Uterus (tissue), 4 donors: Measurements from ENCODE around the gene AKNA. TPM values are rescaled to one million over a fixed set of nuclear protein-coding genes. Genes with fewer than 3 reads are reported as not detected.

ENCODE experiments used
- DNase-seq, 2 donors: peaks; one replicate each; pipeline ENCODE4 v3.0.0-alpha.2; 2019 to 2020
- H3K27ac ChIP-seq, 2 donors: fragments of 200-600 bp; sonication (generic); 1 replicate in 1 of 2; 2 replicates in 1 of 2; pipeline ENCODE4 v1.5.1; 2016 to 2018
- H3K27me3 ChIP-seq, 2 donors: fragments of 200-600 bp; sonication (generic); one replicate each; pipeline ENCODE4 v1.5.1; 2018 to 2019; ENCODE audit warnings: control low read depth in 1 of 2
- H3K36me3 ChIP-seq, 2 donors: fragments of 200-600 bp; sonication (generic); one replicate each; pipeline ENCODE4 v1.5.1; 2019; ENCODE audit warnings: control low read depth in 1 of 2
- H3K4me1 ChIP-seq, 2 donors: fragments of 200-600 bp; sonication (generic); one replicate each; pipeline ENCODE4 v1.5.1; 2018 to 2019; ENCODE audit warnings: control low read depth in 1 of 2
- H3K4me3 ChIP-seq, 2 donors: fragments of 200-600 bp; sonication (generic); 1 replicate in 1 of 2; 2 replicates in 1 of 2; pipeline ENCODE4 v1.5.1; 2018 to 2019; ENCODE audit warnings: mild to moderate bottlenecking in 1 of 2
- H3K9me3 ChIP-seq, 2 donors: fragments of 200-600 bp; sonication (generic); one replicate each; pipeline ENCODE4 v1.5.1; 2019; ENCODE audit warnings: control low read depth in 1 of 2
- POLR2A ChIP-seq, 2 donors: fragments of 450-650 bp; IDR thresholded peaks; one replicate each; pipeline ENCODE4 v1.6.1; 2016; ENCODE audit warnings: antibody characterized with exemption in 2 of 2, mild to moderate bottlenecking in 1 of 2, moderate library complexity in 1 of 2
- intact Hi-C: fragments of 100-400 bp; cut with DNase I; formaldehyde crosslinking; loops from one replicate; pipeline ENCODE4 v1.15.1; 2023; ENCODE audit warnings: low total_unique reads
- total RNA-seq, 4 donors: library from RNA; depleted of rRNA in 3 of 4; stranded (reverse); fragments of >200 nt in 3 of 4; gene quantifications; one replicate each; pipeline versions ENCODE4 v1.1.0 to v1.2.4, GENCODE V29; 2014 to 2023
- TF ChIP-seq, protein P1 (sequence below), 4 experiments: fragments of 200-600 bp in 2 of 4; fragments of 450-650 bp in 2 of 4; sonication (generic) in 2 of 4; IDR thresholded peaks; one replicate each; pipeline ENCODE4 v1.5.1; 2016 to 2019; ENCODE audit warnings: antibody characterized with exemption in 4 of 4, mild to moderate bottlenecking in 2 of 4, moderate library complexity in 1 of 4
- donor health status: DM: yes; HTN: yes; CAD: no.

The AKNA gene
- total RNA-seq, 4 donors from 2014 or later, result 24.1 to 123 (median 34.3) TPM

DNA sequence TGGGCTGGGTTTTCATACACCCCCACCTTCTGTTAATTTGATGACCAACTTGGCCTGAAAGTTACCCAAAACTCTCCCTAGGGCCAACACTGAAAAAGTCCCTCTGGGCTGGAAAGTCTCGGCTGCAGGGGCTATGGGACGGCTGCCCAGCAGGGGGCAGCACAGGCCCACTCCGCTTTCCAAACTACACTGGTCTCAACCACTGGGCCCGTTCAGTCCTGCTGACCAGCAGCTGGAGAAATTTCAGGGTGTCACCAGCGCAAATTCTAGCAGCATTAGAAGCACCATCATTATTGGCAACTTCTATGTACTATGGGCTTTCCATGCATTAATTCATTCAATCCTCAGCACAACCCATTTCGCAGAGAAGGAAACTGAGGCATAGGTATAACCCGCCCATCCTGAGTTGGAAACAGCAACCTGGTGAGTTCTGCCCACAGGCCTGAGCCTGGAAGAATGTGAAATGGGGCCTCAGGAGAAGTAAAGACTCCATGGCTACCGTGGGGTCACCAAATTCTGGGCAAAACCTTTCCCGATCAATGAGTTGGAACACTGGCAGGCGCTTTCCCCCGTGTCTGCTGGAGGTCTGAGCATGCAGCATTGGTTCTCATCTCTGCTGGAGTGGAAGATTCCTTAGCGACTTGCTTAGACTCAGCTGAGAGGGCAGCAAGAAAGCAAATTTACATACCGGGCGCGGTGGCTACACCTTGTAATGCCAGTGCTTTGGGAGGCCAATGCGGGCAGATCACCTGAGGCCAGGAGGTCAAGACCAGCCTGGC is 48.5 kb downstream of the AKNA start:
- H3K4me3 ChIP-seq, result no peak overlapping the region
- H3K4me1 ChIP-seq, result no peaks in the 10 kb centered on the region
- TF ChIP-seq, protein P1, sequence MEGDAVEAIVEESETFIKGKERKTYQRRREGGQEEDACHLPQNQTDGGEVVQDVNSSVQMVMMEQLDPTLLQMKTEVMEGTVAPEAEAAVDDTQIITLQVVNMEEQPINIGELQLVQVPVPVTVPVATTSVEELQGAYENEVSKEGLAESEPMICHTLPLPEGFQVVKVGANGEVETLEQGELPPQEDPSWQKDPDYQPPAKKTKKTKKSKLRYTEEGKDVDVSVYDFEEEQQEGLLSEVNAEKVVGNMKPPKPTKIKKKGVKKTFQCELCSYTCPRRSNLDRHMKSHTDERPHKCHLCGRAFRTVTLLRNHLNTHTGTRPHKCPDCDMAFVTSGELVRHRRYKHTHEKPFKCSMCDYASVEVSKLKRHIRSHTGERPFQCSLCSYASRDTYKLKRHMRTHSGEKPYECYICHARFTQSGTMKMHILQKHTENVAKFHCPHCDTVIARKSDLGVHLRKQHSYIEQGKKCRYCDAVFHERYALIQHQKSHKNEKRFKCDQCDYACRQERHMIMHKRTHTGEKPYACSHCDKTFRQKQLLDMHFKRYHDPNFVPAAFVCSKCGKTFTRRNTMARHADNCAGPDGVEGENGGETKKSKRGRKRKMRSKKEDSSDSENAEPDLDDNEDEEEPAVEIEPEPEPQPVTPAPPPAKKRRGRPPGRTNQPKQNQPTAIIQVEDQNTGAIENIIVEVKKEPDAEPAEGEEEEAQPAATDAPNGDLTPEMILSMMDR (IDR thresholded peaks at IDR 0.05), result peak; percentile 76 to 86 (median 77)
- no peak for TF ChIP-seq POLR2A (IDR thresholded peaks at IDR 0.05)
- intact Hi-C loops, result no loop called here
- H3K9me3 ChIP-seq, result no peaks in the 10 kb centered on the region
- DNase-seq, result peak; percentile 66 to 72
- H3K27me3 ChIP-seq, result no peaks in the 10 kb centered on the region
- H3K36me3 ChIP-seq, result no peaks in the 10 kb centered on the region
- no peak overlapping the region for H3K27ac ChIP-seq

DNA sequence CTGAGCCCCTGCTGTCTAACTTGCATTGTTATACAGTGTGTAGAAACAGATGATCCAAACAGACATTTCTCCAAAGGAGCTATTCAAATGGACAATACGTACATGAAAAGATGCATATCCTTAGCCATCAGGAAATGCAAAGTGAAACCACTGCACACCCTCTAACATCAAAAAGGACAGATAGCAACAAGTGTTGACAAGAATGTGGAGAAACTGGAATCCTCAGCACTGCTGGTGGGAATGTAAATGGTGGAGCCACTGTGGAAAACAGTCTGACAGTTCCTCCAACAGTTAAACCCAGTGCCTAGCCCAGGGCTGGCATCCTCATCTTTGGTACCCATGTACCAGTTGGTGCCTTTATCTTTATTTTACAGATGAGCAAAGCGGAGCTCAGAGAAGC is 49.6 kb downstream of the AKNA start:
- H3K36me3 ChIP-seq, result no peaks in the 10 kb centered on the region

DNA sequence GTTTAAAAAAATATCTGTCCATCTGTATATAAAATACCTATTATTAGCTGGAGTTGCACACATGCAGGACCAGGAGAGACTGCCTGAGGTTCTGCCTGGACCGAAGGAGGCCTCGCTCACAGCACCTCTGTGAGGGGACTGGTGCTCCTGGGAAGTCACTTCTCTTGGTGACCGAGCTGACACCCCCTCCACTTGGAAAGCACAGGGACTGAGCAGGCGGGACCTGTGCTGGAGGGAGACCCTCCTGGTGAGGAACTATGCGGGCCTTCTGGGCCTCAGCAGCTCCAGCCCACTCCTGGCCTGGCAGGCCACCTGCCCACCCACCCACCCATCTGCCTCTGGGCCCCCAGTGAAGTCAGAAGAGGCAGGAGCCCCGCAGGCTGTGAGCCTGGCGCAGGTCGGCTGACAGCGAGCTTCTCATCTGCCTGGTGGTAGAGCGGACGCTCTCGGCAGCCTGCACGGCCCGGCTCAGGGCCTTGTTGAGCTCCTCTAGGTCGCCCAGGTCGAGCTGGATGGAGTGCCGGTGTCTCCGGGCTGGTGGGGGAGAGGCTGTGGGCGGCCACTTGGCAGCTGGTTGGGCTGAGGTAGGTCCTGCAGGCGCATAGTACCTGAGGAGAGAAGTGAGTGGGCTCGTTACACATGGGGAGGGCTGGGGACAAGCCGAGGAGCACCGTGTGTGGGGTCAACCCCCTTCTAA is 50.9 kb downstream of the AKNA start:
- DNase-seq, result no peak
- Histone ChIP-seq H3K9me3 (no peaks in the 10 kb centered on the region), H3K4me1 (no peaks in the 10 kb centered on the region), H3K27ac (no peak overlapping the region), H3K4me3 (no peak overlapping the region), H3K36me3 (no peaks in the 10 kb centered on the region), H3K27me3 (no peaks in the 10 kb centered on the region)
- intact Hi-C loops, result no loop called here
- TF ChIP-seq POLR2A (IDR thresholded peaks at IDR 0.05), result no peak
- TF ChIP-seq, protein P1 (IDR thresholded peaks at IDR 0.05), result no peak

More for the DNA sequence above, 49.6 kb downstream of the AKNA start:
- Histone ChIP-seq H3K9me3 (no peaks in the 10 kb centered on the region), H3K4me1 (no peaks in the 10 kb centered on the region), H3K27me3 (no peaks in the 10 kb centered on the region), H3K4me3 (no peak overlapping the region), H3K27ac (peak overlapping the region in 1 of 2 donors; percentile 15)
- no peak for DNase-seq
- intact Hi-C loops, result no loop called here
- TF ChIP-seq POLR2A (IDR thresholded peaks at IDR 0.05), result no peak

DNA sequence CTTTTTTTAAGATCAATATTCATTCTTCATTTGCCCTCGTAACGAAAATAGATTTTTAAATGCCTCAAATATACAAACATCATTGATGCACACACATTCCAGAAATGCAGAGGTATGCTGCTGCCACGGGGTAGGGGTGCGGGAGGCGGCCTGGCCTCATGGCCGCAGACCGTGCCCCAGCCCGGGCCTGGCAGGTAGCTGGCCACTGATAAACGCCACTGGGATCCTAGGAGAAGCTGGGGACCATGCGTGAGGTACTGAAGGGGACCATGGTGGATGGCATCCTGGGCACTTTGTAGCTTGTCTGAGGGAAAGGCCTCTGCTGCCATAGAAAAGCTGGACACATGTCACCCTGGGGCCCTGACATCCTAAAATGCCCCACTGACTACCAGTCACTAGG is 51.6 kb downstream of the AKNA start:
- intact Hi-C loops, result no loop called here
- no peak for DNase-seq
- Histone ChIP-seq H3K9me3 (no peaks in the 10 kb centered on the region), H3K27ac (no peak overlapping the region), H3K4me3 (no peak overlapping the region), H3K36me3 (no peaks in the 10 kb centered on the region), H3K27me3 (no peaks in the 10 kb centered on the region), H3K4me1 (no peaks in the 10 kb centered on the region)
- no peak for TF ChIP-seq POLR2A (IDR thresholded peaks at IDR 0.05)
- TF ChIP-seq, protein P1 (IDR thresholded peaks at IDR 0.05), result no peak

DNA sequence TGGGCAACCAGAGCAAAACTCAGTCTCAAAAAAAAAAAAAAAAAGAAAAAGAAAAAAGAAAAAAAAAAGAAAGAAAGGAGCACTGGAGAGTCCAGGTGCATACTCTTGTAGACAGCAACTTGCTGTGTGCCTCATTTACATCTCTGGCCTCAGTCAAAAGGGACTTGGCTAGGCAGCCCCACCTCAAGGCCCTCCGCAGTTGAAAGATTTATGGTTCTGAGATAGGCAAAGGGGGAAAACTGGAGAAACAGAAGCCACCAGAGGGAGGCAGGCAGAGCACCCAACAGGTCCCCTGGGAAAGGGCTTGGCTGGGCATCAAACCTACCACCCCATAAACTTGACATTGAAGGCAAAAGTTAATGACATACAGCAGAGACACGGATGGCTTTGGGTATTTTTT is 52.0 kb downstream of the AKNA start:
- TF ChIP-seq, protein P1 (IDR thresholded peaks at IDR 0.05), result no peak
- TF ChIP-seq POLR2A (IDR thresholded peaks at IDR 0.05), result no peak
- intact Hi-C loops, result no loop called here
- Histone ChIP-seq H3K4me1 (no peaks in the 10 kb centered on the region), H3K27ac (no peak overlapping the region), H3K4me3 (no peak overlapping the region), H3K36me3 (no peaks in the 10 kb centered on the region), H3K9me3 (no peaks in the 10 kb centered on the region), H3K27me3 (no peaks in the 10 kb centered on the region)
- DNase-seq, result no peak
